GM21367 (cell line): Measurements from ENCODE around the gene C4B.
"Not testable (repeated sequence)": the region's sequence is repeated elsewhere in the genome, so short reads cannot be mapped to it uniquely, and the experiment has no call there.

Source experiments
- ATAC-seq: cut with Tn5 transposase; IDR thresholded peaks from one replicate; pipeline ENCODE4 v1.9.1; 2021; ENCODE audit not compliant: unreplicated experiment

The C4B gene

DNA sequence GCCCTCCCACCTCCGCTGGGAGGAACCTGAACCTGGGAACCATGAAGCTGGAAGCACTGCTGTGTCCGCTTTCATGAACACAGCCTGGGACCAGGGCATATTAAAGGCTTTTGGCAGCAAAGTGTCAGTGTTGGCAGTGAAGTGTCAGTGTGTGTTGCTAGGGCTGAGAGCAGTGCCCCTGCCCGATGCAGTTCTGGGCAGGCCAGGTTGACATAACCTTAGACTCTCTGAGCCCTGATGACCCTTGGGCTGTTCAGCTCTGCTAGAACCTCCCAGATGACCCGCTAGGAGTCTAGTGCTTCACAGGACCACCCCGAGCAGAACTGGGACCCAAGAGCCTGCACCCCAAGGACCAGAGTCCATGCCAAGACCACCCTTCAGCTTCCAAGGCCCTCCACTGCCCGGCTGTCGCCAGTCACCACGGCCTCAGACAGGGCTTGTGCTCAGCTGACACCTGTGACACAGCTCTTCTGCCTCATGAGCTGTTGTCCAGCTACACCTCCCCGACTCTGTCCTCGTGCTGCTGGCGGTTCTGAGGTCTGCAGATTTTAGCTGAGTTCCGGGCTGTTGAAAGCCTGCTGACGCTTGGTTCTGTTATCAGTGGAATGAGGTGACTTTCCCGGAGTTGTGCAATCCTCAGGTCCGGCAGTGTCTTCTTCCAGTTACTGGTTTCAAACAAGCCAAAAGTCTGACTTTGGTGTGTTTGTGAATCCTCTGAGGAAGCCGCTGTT lies 20.9 kb downstream of the C4B start:
- not testable (repeated sequence) for ATAC-seq

GRCh38 chr6:32037136-32037535 lies 22.5 kb downstream of the C4B start:
- ATAC-seq = not testable (repeated sequence)

DNA sequence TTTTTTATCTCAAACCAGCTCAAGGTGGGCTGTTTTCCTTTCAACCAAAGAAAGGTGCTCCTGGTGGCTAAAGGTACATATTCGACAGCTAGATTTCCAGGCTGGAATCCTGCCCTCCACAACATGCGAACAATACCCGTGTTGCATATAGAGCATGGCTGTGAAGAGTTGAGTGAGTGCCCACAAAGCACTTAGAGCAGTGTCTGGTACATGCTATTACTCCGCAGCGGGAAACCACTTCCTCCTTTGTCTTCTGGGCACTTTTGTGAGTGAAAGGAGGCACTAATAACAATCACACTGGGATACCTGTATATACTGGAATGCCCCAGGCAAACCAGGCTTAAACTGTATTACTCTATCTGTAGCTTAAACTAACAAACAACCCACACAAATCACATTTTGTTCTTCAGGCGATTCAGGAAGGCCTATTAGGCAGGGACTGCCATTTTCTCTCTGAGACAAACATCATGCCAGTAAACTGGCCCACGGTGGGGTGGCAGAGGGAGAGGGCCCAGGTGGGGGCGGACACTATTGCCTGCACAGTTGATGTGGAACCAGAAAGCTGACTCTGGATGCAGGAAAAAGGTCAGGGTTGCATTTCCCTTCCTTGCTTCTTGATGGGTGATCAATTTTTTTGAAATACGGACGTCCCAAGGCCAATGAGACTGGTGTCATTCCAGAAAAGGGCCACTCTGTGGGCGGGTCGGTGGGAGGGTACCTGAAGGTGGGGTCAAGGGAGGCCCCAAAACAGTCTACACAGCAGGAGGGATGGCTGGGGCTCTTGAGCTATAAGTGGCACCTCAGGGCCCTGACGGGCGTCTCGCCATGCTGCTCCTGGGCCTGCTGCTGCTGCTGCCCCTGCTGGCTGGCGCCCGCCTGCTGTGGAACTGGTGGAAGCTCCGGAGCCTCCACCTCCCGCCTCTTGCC lies 23.3 kb downstream of the C4B start, which contains the start of gene CYP21A2:
TSS of gene CYP21A2 (plus strand) at position 818 of the 927 bp plus-strand sequence. CDS start at position 826, 8 bp downstream.
- not testable (repeated sequence) for ATAC-seq

- ATAC-seq = not testable (repeated sequence)
These were observed 24.3 kb downstream of the C4B start for GRCh38 chr6:32038878-32039277.

DNA sequence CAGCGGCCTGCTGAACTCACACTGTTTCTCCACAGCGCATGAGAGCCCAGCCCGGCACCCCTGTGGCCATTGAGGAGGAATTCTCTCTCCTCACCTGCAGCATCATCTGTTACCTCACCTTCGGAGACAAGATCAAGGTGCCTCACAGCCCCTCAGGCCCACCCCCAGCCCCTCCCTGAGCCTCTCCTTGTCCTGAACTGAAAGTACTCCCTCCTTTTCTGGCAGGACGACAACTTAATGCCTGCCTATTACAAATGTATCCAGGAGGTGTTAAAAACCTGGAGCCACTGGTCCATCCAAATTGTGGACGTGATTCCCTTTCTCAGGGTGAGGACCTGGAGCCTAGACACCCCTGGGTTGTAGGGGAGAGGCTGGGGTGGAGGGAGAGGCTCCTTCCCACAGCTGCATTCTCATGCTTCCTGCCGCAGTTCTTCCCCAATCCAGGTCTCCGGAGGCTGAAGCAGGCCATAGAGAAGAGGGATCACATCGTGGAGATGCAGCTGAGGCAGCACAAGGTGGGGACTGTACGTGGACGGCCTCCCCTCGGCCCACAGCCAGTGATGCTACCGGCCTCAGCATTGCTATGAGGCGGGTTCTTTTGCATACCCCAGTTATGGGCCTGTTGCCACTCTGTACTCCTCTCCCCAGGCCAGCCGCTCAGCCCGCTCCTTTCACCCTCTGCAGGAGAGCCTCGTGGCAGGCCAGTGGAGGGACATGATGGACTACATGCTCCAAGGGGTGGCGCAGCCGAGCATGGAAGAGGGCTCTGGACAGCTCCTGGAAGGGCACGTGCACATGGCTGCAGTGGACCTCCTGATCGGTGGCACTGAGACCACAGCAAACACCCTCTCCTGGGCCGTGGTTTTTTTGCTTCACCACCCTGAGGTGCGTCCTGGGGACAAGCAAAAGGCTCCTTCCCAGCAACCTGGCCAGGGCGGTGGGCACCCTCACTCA lies 25.0 kb downstream of the C4B start:
- not testable (repeated sequence) for ATAC-seq

- ATAC-seq = not testable (repeated sequence)
These were observed 25.9 kb downstream of the C4B start for GRCh38 chr6:32040299-32041049.

DNA sequence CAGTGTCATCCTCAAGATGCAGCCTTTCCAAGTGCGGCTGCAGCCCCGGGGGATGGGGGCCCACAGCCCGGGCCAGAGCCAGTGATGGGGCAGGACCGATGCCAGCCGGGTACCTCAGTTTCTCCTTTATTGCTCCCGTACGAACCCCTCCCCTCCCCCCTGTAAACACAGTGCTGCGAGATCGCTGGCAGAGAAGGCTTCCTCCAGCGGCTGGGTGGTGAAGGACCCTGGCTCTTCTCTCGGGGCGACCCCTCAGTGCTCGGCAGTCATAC lies 26.4 kb downstream of the C4B start:
- ATAC-seq = not testable (repeated sequence)

GRCh38 chr6:32041385-32041784 lies 26.8 kb downstream of the C4B start:
- not testable (repeated sequence) for ATAC-seq

GRCh38 chr6:32042276-32042675 lies 27.7 kb downstream of the C4B start:
- not testable (repeated sequence) for ATAC-seq

DNA sequence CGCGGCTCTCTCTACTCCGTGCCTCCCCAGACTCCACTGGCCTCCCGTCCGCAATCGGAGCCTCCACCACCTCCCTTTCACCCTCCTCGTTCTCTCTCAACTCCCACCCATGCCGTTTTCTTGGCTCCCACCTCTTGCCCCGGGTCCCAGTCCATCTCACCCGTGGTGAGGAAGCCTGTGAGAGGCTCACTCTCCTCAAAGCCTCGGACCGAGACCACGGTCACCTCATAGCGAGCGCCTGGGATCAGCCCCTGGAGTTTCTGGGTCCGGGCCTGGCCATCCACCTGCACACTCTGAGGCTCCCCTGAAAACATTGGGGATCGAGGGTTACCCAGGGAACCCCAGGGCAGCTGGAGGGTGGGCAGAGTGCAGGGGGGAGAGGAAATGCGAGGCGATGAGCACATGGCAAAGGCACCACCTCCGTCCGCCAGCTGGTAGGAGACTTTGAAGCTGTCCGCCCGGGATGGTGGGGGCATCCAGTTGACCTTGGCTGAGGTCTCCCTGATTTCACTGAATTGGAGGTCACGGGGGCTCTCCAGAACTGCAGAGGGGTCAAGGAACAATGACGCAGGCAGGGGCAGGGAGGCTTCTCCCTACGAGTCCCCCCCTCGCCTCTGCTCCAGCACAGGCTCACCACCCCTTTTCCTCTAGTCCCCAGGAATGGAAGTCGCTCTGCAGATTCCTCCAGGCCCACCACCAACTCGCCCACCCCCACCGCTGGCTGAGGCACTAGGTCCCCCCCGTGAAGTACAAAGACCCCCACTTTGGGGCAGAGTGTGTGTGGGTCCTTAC lies 29.2 kb downstream of the C4B start:
- not testable (repeated sequence) for ATAC-seq

DNA sequence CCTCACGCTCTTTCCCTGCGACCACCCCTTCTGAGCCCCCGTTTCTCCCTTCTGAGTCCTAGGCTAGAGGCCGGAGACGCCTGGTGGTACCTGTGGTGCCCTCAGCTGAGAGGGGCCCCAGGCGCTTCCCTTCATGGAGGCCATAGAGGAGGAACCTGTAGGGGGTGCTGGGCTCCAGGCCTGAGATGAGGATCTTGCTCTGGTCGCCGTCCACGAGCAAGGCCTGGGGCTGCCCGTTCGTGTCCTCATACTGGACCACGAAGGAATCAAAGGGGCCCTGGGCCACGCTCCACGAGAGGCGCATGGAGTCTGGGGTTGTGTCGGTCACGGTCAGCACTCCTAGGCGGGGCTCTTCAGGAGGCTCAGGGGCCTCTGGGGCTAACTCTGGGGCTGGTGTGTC lies 30.3 kb downstream of the C4B start:
- ATAC-seq = not testable (repeated sequence)

DNA sequence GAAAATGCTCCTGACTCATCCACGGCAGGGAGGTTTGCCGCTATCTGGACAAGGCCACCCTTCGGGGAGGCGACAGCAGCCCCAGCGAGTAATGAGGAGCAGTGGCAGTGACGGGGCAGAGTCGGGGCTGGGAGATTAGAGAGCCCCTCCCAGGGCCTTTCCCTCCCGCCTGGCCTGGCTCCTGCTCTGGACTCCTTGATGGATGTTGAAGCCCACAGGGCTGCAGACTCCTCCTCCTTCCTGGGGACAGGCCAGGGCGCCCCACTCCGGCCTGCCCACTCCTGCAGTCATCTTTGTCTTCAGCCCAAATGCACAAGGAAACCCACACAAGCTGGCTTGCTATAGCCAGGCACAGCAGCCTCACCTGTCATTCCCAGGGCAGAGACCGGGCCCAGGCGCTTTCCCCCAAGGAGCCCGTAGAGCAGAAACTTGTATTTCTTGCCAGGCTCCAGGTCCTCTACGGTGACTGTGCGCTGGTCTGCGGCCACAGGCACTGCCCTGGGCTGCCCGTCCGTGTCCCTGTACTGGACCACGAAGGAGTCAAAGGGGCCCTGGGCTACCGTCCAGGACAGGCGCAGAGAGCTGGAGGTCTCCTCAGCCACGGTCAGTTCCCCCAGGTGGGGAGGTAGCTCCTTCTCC lies 31.3 kb downstream of the C4B start:
- no peak for ATAC-seq

GRCh38 chr6:32046450-32047083 lies 32.0 kb downstream of the C4B start:
- no peak for ATAC-seq

DNA sequence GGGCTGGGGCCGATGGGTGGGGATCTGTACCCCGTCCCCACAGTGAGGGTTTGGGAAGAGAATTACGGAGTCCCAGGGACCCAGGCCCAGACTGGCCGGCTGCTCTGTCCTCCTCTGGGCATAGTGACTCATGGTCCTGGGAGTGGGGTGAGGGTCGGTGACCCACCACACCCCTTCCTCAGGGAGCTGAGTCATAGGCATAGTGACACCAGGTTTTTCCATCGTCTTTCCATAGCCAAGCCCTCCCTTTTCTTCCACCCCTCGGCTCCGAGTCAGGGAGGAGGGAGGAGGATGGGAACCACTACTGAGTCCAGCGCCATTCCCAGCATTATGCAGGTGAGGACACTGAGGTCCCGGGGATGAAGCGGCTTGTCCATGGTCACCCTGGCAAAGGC lies 32.5 kb downstream of the C4B start:
- ATAC-seq = no peak

DNA sequence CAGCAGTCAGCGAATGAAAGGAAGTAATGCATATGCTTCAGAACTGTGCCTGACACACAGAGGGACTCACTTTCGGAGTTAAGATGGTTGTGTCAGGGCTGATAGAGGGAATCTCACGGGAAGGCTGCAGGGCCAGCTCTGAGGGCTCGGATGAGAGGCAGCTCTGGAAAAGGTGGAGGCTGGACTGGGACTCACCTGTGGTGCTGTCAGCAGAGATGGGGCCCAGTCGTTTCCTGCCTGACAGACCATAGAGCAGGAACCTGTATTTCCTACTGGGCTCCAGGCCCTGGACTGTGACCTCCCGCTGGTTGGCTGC lies 32.9 kb downstream of the C4B start:
- ATAC-seq = no peak

- no peak for ATAC-seq
These were observed 33.5 kb downstream of the C4B start for GRCh38 chr6:32047855-32048766.

- not testable (repeated sequence) for ATAC-seq
These were observed 34.6 kb downstream of the C4B start for GRCh38 chr6:32049149-32049548.

DNA sequence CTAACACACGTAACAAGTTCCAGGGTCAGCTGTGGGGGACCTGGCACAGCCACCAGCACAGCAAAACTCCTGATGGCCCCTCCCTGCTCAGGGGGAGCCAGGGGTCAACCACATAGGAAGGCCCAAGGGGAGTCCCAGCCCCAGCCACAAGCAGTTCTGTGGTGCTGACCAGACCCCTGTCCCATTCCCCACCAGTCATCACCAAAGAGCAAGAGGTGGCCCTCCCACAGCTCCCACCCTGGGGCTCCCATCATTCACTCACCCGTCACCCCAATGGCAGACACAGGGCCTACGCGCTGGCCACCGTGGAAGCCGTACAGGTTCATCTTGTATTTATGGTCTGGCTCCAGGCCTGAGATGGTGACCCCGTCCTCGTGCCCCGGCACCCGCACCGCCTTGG lies 35.1 kb downstream of the C4B start:
- ATAC-seq = not testable (repeated sequence)
